Ureter (tissue), 1 donor: ENCODE results near the gene FAM186B. TPM values are rescaled to one million over a fixed set of nuclear protein-coding genes. Genes with fewer than 3 reads are reported as not detected.

Experiments used
- DNase-seq: peaks from one replicate; pipeline ENCODE4 v3.0.0-alpha.2; 2020; ENCODE audit warnings: low spot score
- total RNA-seq: library from RNA; stranded (reverse); gene quantifications from one replicate; pipeline ENCODE4 v1.2.4, GENCODE V29; 2023
- donor health status: DM: yes; HTN: yes; CAD: no.

The FAM186B gene
- total RNA-seq, 1 donor from 2014 or later, result 1.2 TPM

DNA sequence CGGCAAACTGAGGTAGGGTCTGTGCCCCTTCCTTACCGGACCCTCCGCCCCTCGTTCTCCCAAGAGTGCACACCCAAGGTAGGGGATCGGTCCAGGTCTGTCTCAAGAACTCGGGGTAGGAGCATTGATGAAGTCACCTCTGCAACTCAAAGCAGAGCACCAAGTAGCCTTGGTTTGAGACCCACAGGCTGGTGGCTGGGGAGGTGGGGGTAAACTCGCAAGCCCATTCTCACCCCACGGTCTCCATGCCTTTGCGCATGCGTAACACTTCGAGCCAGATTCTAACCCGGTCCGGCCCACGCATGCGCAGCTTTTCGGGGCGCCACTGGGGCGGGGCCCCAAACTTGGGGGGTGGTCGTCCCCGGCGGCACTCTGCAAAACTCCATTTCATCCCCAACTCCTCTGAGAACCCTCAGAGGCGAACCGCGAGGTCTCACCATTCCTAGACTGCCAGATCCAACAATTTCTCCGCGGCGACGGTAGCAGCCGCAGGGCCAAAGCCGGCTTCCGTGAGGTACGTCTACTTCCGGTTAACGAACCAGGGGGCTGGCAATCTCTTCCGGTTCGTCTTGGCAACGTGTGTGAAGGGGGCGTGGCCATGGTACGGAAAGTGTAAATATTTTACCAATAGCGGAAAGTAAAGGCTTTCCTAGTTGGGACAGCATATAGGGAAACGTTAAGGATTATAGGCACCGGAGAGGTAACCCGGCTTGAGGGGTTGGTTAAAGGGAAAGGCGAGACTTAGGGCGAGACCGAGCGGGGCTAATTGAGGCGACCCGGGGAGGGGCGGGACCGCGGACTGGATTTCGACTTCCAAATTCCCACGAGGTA lies 37.6 kb downstream of the FAM186B start, which contains the start of gene MCRS1:
TSS of gene MCRS1 (minus strand) at position 532 of the 831 bp plus-strand sequence. CDS start 1,411 bp downstream, outside the sequence.
- DNase-seq, result peak; percentile 92

DNA sequence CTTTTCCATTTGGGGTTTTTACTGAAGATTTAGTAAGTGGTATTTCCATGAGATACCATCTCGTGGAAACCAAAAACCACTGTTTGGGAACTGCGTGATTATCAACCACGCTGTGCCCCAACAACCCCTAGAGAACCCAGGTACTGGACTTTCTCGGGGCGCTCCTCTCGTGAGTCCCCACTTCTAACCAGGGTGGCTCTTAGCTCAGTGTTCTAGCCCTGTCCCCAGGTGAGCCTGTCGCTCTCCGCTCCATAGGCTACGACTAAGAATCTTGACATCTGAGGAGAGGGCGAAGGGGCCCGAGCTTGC lies 38.2 kb downstream of the FAM186B start:
- DNase-seq, result no peak

DNA sequence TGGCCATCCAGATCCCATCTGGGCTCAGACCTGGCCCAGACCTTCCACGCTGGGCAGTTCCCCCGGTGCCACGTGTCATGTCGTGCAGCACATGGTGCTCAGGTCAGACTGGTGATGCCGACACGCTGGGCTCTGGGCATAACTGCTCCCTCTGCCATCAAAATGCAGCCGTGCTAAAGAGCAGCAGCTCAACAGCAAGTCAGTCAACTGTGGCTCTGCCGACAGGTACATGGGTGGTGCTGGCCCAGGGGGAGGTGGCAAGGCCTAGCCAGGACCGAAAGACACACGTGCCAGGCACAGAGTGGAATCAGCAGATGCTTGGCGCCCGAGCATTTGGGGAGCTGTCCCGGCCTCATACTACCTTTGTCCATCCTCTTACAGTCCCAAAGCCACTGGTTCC lies 39.1 kb downstream of the FAM186B start:
- no peak for DNase-seq

DNA sequence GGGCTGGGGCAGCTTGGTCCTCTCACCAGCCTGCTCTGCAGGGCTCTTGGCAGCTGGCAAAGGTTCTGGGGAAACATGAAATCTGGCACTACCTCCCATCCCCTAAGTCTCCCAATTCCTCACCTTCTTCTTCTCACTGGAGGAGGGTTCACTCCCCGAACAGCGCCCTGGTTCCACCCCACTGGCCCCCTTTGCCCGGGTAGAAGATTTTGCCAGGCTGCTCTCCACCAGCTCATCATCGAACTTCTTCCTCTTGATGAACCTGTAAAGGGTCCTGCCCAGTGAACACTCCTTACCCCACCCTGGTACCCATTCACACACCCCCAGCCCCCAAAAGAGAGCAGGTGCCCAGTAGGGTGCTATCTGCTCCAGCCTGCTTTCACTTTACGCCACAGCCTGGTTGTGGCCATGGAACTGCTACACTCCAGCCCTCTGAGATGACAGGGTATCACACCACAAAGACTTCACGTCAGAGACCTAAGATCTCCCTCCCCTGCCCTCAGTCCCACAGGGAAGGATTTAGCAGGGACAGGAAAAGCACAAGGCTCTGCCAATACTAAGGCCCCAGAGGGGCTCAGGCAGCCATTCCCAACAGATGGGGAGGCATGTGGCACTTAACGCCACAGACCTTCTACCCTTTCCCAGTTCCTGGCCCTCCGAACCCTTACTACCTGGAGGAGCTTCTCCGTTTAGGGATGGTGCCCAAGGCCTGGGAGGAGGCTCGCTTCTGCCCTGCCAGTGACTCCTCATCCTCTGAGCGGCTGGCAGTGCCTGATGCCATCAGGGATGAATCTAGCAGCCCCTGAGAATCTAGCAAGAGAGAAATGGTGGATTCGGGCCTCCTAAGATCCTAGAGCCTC lies 39.8 kb downstream of the FAM186B start:
- no peak for DNase-seq

DNA sequence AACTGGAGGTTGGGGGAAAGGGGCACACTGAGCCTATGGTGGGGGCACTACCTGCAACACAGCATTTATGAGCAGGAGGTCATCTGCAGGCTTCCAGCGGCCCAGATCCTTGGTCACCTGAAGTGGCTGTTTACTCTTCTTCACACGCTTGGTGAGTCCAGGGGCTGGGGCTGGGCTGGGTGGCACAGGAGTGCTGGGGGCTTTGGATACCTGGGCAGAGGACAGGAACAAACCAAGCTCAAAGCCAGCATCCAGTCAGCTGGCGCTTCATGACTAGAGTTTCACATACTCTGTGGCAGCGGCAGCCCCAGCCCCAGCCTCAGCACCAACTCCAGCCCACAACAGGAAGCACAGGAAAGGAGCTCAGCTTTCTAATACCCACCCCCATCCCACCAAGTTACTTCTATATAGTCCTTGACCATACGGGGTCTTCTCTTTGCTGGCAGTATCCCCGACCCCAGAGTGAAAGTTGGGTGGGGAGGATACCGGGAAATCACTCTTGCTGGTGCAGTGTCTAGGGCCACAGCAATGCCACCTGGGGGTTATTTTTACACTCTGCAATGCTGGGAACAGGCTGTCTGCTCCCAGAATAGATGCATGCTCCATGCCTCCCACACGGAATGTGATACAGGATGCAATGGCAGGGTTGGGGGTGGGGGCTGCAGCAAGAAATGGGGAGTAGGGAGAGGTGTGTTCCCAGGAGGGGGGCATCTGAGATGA lies 40.6 kb downstream of the FAM186B start:
- no peak for DNase-seq

DNA sequence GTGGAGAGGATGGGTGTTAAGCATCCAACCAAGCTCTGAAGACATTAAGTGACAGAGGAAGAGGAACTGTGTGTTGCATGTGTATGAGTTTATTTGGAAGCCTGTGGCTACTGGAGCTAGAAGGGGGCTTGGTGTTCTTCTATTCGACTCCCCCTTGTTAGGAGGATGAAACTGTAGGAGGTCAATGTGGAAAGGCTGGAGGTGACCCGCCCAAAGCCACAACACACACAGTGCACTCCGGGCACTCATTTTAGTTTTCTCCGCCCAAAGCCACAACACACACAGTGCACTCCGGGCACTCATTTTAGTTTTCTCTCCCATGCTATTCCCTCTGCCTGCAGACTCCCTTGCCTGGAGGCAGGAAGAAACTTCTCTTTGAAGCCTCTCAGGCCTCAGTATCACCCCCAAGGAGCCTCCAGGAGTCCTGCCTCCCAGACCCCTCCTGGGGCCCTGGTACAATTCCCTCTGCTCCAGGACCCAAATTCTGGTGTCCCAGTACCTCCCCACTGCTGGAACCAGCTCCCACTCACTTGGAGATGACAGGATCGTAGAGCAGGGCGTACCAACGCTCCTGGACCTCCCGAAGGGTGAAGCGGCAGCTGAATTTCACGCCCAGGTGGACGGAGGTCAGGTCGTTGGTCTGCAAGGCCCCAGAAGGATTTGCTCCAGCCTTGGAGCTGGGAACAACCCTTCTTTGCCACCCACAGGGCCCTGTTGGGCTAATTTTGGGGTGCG lies 41.3 kb downstream of the FAM186B start:
- no peak for DNase-seq

DNA sequence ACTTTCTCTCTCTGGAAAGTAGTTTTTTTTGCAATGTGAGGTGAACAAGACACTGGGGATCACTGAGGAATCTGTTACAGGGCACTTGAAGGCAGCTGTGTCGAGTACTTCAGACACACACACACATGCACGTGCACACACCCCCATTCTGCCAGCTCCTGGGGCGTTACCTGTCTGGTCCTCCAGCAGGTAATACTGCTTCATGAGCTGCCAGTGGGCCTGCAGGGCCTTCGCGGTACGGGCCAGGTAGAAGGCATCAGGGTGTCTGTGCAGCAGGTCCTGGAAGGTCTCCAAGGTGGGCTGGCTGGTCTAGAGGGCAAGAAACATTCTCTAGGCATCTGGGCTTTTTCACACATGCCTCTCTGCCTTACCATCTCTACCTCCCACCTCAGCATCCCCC lies 42.6 kb downstream of the FAM186B start:
- DNase-seq, result no peak

DNA sequence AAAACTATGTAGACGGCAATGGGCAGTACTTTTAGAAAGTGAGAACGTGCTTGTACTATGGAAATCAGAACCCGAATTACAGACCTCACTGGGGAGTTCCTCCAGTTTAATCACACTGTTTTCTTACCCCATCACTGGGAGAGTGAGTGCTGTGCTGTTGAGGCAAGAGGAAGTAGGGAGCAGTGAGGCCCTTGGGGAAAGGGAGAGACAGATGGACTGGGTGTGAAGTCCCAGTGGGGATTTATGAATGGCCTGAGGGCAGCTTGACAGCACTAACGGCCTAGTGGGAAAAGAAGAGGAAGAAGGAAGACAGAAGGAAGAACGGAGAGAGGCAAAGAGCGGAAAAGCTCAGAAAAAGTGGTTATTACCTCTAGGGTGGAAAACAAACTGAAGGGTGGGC lies 43.2 kb downstream of the FAM186B start:
- DNase-seq, result no peak

DNA sequence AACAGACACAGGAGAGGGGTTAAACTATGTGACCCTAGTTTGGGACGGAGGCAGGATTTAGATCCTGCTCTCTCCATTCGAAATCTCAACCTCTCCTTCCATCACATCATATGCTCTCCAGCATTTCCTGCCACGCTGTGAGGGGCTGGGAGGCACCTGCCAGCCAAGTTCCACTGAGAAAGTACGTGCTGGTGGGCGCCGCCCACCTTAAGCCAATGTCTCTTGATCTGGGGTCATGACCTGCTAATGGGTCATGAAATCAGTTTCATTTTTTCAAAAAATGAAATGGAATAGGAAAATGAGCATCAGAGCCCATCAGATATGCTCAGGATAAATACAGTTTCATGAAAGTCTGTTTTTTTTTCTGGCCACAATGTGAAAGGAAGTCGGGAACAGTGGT lies 44.7 kb downstream of the FAM186B start:
- no peak for DNase-seq

DNA sequence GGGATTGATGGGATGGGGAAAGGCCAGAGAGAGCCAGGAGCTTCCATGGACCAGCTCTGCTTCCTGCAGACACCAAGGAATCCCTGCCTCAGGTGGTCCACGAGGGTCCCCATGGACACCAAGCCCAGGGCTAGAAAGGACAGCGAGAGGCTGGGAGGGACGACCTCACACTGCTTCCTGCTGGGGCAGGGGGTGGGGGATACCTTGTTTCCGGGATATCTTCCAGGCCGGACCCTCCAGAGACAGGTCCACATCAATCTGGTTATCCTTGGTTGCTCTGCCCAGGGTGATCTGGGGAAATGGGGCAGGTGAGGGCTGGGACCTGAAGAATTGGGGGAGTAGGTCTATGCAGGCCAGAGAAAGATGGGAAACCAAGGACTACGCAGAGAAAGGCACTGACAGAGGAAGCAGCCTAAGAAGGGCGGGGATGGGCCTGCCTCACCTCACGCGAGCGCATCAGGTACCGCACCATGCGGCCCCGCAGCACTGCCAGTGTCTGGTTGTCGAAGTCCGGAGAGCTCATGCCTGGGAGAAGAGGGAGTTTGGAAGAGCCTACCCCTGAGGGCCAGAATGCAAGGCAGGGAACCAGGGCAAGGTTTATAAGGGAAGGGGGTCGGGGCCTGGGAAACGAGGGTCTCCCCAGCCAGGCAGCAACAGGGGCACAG lies 46.3 kb downstream of the FAM186B start:
- no peak for DNase-seq

DNA sequence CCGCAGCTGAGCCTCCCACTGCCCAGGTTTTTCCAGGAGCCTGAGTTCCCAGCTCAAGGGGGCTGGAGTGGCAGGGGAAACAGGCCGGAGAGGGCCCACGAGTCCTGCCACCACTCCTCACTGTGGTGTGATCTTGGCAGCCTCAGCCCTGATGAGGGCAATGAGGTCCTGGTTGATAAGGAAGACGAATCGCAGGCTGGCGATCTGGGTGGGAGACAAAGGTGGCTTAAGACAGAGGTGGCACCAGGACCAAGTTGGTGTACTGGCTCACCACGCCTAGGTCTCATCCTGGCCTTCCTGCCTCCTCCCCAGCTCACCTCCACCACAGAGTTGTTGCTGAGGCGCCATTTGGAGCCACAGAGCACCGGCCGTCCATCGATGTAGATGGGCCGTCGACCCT lies 46.9 kb downstream of the FAM186B start:
- no peak for DNase-seq

DNA sequence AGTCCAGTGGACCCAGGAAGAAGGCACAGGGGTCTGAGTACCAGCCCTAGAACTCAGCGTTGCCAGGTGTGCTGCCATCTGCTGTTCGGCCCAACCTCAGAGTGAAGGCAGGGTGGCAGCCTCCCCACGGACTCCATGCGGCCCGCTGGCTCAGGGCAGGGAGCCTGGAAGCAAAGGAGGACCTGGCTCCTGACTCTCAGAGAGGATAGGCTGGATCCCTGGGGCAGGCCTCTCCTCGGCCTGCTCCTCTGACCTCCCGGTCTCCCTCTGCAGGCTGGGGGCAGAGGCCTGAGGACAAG lies 47.6 kb downstream of the FAM186B start:
- DNase-seq, result no peak

DNA sequence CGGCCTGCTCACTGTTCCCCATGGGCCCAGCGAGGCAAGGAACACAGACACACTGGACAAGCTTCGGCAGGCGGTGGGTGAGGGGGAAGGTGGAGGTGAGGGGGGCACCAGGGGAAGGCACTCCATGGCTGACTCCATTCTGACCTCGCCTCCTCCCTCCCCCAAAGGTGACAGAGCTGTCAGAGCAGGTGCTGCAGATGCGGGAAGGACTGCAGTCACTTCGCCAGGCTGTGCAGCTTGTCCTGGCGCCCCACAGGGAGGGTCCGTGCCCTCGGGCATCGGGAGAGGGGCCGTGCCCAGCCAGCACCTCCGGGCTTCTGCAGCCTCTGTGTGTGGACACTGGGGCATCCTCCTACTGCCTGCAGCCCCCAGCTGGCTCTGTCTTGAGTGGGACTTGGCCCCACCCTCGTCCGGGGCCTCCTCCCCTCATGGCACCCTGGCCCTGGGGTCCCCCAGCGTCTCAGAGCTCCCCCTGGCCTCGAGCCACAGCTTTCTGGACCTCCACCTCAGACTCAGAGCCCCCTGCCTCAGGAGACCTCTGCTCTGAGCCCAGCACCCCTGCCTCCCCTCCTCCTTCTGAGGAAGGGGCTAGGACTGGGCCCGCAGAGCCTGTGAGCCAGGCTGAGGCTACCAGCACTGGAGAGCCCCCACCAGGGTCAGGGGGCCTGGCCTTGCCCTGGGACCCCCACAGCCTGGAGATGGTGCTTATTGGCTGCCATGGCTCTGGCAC lies 48.1 kb downstream of the FAM186B start:
- no peak for DNase-seq

DNA sequence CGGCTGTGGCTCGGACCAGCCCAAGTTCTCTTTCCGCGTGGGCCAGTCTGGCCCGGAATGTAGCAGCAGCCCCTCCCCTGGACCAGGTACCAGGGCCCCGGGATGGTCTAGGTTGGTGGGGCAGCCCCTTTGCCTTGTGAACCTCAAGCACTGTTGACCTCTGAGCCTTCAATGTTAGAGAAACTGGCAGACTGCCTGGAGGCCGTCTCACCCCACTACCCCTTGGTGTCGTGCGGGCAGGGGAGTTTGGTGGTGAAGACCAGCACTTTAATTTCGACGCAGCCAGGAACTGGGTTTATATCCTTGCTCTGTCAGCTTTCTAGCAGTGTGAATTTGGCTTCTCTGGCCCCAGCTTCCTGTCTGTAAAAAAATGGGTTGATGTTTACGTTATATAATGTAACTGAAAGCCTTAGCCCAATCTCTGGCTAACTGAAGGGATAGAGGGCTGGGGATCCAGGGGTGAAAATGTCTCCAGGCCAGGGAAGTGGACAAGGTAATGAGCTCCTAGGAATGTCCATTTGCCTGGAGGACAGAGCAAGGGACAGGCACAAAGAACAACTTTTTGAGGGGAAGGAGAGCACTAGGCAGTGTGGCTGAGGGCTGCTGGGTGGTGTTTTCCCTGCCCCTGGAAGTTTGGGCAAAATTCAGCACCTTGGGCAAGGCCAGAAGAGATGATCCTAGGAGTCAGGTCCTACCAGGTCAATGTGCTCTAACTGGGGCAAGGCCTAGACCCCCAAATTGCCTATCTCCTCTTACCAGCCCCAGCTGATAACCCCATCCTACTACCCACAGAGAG lies 48.9 kb downstream of the FAM186B start:
- no peak for DNase-seq

DNA sequence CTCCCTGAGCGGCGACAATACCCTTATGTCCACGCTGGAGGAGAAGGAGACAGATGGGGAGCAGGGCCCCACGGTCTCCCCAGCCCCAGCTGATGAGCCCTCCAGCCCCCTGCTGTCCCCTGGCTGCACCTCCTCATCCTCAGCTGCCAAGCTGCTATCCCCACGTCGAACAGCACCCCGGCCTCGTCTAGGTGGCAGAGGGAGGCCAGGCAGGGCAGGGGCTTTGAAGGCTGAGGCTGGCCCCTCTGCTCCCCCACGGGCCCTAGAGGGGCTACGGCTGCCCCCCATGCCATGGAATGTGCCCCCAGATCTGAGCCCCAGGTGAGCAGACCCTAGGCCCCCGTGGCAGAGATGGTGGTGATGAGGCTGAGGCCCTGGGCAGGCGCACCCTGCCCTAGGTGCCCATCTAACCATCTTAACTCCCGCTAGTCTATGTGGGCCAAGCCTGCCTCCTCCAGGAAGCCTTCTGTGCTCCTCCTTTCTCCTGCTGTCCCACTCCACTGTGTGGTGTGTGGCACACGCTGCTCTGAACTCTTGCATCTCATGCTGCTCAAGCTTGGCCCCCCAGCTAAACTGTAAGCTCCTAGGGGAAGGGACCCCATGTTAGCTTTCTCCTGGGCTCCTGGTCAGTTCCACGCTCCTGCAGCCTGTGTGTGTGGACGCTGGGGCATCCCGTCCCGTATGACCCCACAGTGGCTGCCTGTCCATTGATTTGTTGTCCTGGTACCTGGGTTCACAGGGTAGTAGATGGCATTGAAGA lies 49.6 kb downstream of the FAM186B start:
- DNase-seq, result no peak

DNA sequence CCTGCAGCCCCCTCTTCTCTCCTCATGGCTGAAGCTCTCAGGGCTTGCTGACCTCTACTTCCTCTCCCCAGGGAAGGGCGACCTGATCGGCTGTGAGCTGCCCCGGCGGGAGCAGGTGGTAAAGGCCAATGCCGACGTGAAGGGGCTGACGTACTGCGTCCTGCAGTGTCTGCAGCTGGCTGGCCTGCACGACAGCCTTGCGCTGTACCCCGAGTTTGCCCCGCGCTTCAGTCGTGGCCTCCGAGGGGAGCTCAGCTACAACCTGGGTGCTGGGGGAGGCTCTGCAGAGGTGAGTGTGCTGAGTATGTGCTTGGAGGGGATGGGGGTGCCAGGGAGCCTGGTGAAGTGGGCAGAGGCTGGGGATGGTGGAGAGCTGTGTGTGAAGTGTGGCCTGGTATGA lies 51.2 kb downstream of the FAM186B start:
- no peak for DNase-seq

DNA sequence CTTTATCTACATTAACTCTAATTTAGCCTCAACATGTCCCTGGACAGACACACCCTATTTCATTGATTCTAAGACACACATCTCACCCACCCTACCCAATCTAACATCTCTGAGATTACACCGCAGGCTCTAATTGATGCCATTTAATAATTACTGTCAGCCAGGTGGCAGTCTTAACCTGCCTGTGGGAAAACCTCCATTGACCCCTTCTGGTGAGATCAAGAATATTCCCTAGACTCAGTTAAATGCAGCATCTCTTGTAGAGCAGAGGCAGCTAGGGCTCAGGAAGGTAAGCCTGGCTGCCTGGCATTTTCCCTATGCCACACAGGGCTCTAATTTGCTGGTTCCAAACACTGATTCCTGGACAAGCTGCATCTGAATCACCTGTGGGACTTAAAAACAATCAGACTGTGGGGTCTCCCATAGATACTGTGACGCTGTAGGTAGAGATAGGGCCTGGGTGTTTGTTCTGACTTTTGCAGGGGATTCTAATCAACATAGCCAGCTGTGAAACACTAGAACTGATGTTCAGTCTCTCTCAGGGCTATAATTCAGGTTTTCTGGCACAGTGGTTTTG lies 51.8 kb downstream of the FAM186B start:
- no peak for DNase-seq

DNA sequence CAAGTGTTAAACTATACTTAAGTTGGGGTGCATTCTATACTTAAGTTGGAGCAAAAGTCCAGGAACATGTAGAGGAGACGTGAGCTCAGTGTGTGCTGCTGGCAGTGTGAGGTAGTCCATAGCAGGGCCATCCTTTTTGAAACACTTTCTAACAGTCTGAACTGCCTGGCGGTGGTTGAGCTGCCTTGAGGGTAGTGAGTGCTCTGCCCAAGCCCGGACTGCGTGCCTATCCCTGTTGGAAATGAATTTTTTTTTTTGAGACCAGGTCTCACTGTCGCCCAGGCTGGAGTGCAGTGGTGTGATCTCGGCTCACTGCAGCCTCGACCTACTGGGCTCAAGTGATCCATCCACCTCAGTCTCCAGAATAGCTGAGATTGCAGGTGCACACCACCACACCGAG lies 52.5 kb downstream of the FAM186B start:
- DNase-seq, result no peak

DNA sequence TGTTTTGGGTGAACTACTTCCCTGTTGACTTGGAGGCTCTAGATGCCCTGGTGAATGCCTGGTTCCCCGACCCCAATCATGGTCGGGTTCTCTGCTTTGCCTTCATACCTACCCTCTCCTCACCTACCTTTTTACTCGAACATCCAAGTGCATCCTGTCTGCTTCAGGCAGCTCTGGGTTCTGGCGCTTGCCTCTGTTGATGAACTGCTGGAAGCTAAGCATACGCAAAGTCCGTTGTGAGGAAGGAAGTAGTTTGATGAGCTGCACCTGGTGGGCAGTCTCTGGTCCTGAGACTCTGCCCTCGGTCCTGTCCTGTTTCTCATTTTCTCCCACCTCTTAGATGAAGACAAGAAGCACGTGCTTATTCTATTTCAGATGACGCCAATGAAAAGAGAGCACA lies 53.0 kb downstream of the FAM186B start:
- no peak for DNase-seq
